Transverse colon (tissue), 4 donors: Measurements from ENCODE around the gene SLCO4A1.

ENCODE experiments used
- POLR2A ChIP-seq: fragments of 450-650 bp; IDR thresholded peaks from one replicate; pipeline ENCODE4 v1.6.1; 2016; ENCODE audit warnings: antibody characterized with exemption, mild to moderate bottlenecking, moderate library complexity
- POLR2AphosphoS5 ChIP-seq, 3 donors: sonication (generic); formaldehyde crosslinking; IDR thresholded peaks; one replicate each; pipeline ENCODE4 v1.6.1; 2016; ENCODE audit warnings: antibody characterized with exemption in 3 of 3
- TF ChIP-seq, protein P1 (sequence below), 5 experiments: fragments of 200-600 bp in 3 of 5; fragments of 450-650 bp in 2 of 5; sonication (generic) in 3 of 5; IDR thresholded peaks; 1 replicate in 2 of 5; 2 replicates in 3 of 5; pipeline ENCODE4 v1.5.1; 2016 to 2017; ENCODE audit warnings: antibody characterized with exemption in 5 of 5, inconsistent platforms in 3 of 5, mild to moderate bottlenecking in 2 of 5, moderate library complexity in 1 of 5

GRCh38 chr20:62716941-62717310 lies 74.6 kb downstream of the SLCO4A1 start:
- TF ChIP-seq POLR2A (no peak), POLR2AphosphoS5 (IDR thresholded peaks at IDR 0.05) (no peak)
- TF ChIP-seq, protein P1, sequence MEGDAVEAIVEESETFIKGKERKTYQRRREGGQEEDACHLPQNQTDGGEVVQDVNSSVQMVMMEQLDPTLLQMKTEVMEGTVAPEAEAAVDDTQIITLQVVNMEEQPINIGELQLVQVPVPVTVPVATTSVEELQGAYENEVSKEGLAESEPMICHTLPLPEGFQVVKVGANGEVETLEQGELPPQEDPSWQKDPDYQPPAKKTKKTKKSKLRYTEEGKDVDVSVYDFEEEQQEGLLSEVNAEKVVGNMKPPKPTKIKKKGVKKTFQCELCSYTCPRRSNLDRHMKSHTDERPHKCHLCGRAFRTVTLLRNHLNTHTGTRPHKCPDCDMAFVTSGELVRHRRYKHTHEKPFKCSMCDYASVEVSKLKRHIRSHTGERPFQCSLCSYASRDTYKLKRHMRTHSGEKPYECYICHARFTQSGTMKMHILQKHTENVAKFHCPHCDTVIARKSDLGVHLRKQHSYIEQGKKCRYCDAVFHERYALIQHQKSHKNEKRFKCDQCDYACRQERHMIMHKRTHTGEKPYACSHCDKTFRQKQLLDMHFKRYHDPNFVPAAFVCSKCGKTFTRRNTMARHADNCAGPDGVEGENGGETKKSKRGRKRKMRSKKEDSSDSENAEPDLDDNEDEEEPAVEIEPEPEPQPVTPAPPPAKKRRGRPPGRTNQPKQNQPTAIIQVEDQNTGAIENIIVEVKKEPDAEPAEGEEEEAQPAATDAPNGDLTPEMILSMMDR (IDR thresholded peaks at IDR 0.05): no peak
